Peyer's patch (tissue), 4 donors: ENCODE data around the gene ARL13B.

Experiments used
- POLR2A ChIP-seq, 2 donors: fragments of 450-650 bp; IDR thresholded peaks; one replicate each; pipeline ENCODE4 v1.5.1; 2017; ENCODE audit warnings: antibody characterized with exemption in 2 of 2, mild to moderate bottlenecking in 2 of 2, moderate library complexity in 2 of 2
- TF ChIP-seq, protein P1 (sequence below), 6 experiments: fragments of 450-650 bp in 4 of 6; fragments of 200-600 bp in 2 of 6; sonication (generic) in 1 of 6; IDR thresholded peaks; one replicate each; pipeline ENCODE4 v1.5.1; 2017 to 2019; ENCODE audit warnings: antibody characterized with exemption in 6 of 6, mild to moderate bottlenecking in 3 of 6, moderate library complexity in 1 of 6

DNA sequence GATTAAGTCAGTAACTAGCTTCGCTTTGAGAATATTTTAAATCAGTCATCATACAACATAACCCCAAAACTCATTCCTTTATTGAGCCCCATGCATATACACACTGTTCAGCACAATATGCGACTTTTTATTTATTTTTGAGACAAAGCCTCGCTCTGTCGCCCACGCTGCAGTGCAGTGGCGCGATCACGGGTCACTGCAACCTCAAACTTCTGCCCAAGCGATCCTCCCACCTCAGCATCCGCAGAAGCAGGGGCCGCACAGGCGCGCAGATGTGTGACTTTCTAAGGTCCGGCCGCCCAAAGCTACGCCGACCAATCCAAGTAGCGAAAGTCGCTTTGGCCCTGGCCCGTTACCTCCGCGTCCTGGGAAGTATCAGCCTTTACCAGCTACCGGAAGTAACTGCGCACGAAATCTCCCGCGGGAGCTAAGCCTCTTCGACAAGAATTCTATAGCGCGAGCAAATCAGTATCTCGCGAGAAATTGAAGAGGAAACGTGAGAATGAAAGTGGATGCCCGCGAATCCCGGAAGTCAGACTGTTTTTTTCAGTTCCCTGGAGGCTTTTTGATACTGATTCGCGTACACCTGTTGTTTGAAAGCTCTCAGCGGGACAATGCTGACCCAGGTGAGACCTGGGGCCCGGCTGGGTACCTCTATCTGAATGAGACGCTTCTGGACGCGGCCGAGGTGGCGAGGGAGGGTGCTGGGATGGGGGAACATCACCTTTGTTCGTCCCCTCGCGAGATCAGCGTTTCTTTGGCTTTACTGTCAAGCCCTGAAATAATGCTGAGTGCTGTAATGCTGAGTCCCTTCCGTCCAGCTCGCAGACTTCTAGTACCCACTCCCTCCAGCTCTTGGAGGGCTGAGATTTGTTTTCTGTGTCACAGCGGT, 82.8 kb downstream of the ARL13B start, which contains the start of the genes DHFR2 and NSUN3:
- TF ChIP-seq, protein P1, sequence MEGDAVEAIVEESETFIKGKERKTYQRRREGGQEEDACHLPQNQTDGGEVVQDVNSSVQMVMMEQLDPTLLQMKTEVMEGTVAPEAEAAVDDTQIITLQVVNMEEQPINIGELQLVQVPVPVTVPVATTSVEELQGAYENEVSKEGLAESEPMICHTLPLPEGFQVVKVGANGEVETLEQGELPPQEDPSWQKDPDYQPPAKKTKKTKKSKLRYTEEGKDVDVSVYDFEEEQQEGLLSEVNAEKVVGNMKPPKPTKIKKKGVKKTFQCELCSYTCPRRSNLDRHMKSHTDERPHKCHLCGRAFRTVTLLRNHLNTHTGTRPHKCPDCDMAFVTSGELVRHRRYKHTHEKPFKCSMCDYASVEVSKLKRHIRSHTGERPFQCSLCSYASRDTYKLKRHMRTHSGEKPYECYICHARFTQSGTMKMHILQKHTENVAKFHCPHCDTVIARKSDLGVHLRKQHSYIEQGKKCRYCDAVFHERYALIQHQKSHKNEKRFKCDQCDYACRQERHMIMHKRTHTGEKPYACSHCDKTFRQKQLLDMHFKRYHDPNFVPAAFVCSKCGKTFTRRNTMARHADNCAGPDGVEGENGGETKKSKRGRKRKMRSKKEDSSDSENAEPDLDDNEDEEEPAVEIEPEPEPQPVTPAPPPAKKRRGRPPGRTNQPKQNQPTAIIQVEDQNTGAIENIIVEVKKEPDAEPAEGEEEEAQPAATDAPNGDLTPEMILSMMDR (IDR thresholded peaks at IDR 0.05), result no peak
- peak in 1 of 2 donors; percentile 22 for TF ChIP-seq POLR2A (IDR thresholded peaks at IDR 0.05)
